H9 (cell line): ENCODE results near the gene NCAM1. TPM values are rescaled to one million over a fixed set of nuclear protein-coding genes. Genes with fewer than 3 reads are reported as not detected.

Experiments used
- DNase-seq: peaks from one replicate; pipeline ENCODE4 v3.0.0-alpha.2; 2017
- H2AFZ ChIP-seq: one replicate; pipeline ENCODE4 v1.6.1; 2013; ENCODE audit warnings: mild to moderate bottlenecking, low read length, control low read depth, moderate library complexity
- H2AK5ac ChIP-seq: 2 replicates; pipeline ENCODE4 v1.6.1; 2013; ENCODE audit warnings: low read length, control low read depth, mixed read lengths; ENCODE audit not compliant: insufficient read length
- H2BK120ac ChIP-seq: one replicate; pipeline ENCODE4 v1.6.1; 2013; ENCODE audit warnings: low read depth, mild to moderate bottlenecking, low read length, control low read depth, inconsistent platforms; ENCODE audit not compliant: poor library complexity, severe bottlenecking
- H2BK12ac ChIP-seq: 2 replicates; pipeline ENCODE4 v1.6.1; 2013; ENCODE audit warnings: low read length, control low read depth, mixed read lengths, low read depth; ENCODE audit not compliant: insufficient read length
- H2BK15ac ChIP-seq: 2 replicates; pipeline ENCODE4 v1.6.1; 2013; ENCODE audit warnings: low read depth, low read length, control low read depth
- H2BK20ac ChIP-seq: one replicate; pipeline ENCODE4 v1.6.1; 2013; ENCODE audit warnings: low read depth, mild to moderate bottlenecking, low read length, control low read depth, inconsistent platforms; ENCODE audit not compliant: poor library complexity, severe bottlenecking
- H2BK5ac ChIP-seq: 2 replicates; pipeline ENCODE4 v1.6.1; 2013; ENCODE audit warnings: low read length, control low read depth, mixed read lengths; ENCODE audit not compliant: insufficient read length
- H3K14ac ChIP-seq: 2 replicates; pipeline ENCODE4 v1.6.1; 2013; ENCODE audit warnings: low read length, control low read depth; ENCODE audit not compliant: insufficient read depth
- H3K18ac ChIP-seq: 2 replicates; pipeline ENCODE4 v1.6.1; 2013; ENCODE audit warnings: low read depth, mild to moderate bottlenecking, mixed read lengths, low read length, control low read depth; ENCODE audit not compliant: insufficient read length
- H3K23ac ChIP-seq: 2 replicates; pipeline ENCODE4 v1.6.1; 2013; ENCODE audit warnings: low read length, control low read depth, mixed read lengths, low read depth; ENCODE audit not compliant: insufficient read length
- H3K23me2 ChIP-seq: 2 replicates; pipeline ENCODE4 v1.6.1; 2013; ENCODE audit warnings: low read depth, mild to moderate bottlenecking, mixed read lengths, low read length, control low read depth; ENCODE audit not compliant: insufficient read length, poor library complexity, severe bottlenecking
- H3K27ac ChIP-seq: 2 replicates; pipeline ENCODE4 v1.5.1; 2013; ENCODE audit warnings: low read length, control low read depth, mixed read lengths, low read depth; ENCODE audit not compliant: insufficient read length
- H3K27me3 ChIP-seq: 2 replicates; pipeline ENCODE4 v1.6.1; 2013; ENCODE audit warnings: low read length, control low read depth, inconsistent platforms; ENCODE audit not compliant: insufficient read depth
- H3K4ac ChIP-seq: 2 replicates; pipeline ENCODE4 v1.6.1; 2013; ENCODE audit warnings: low read depth, mild to moderate bottlenecking, control low read depth, inconsistent platforms, low read length, moderate library complexity
- H3K4me1 ChIP-seq: 2 replicates; pipeline ENCODE4 v1.6.1; 2013; ENCODE audit warnings: low read length, control low read depth, inconsistent platforms; ENCODE audit not compliant: insufficient read depth
- H3K4me2 ChIP-seq: 2 replicates; pipeline ENCODE4 v1.6.1; 2013; ENCODE audit warnings: low read length, control low read depth, mixed read lengths; ENCODE audit not compliant: insufficient read length, insufficient read depth
- H3K56ac ChIP-seq: 2 replicates; pipeline ENCODE4 v1.6.1; 2013; ENCODE audit warnings: low read depth, mild to moderate bottlenecking, mixed read lengths, low read length, control low read depth; ENCODE audit not compliant: insufficient read length
- H3K79me1 ChIP-seq: 2 replicates; pipeline ENCODE4 v1.6.1; 2013; ENCODE audit warnings: low read depth, mild to moderate bottlenecking, moderate library complexity, low read length, control low read depth, inconsistent platforms; ENCODE audit not compliant: insufficient read depth, poor library complexity, severe bottlenecking
- H3K79me2 ChIP-seq: 2 replicates; pipeline ENCODE4 v1.6.1; 2013; ENCODE audit warnings: low read length, control low read depth, inconsistent platforms; ENCODE audit not compliant: insufficient read depth
- H3K9ac ChIP-seq: 2 replicates; pipeline ENCODE4 v1.6.1; 2013; ENCODE audit warnings: low read length, control low read depth, mixed read lengths; ENCODE audit not compliant: insufficient read length; ENCODE audit errors: extremely low read depth
- H3K9me3 ChIP-seq: one replicate; pipeline ENCODE4 v1.6.1; 2013; ENCODE audit warnings: low read depth, low read length, inconsistent platforms; ENCODE audit not compliant: control insufficient read depth
- H3T11ph ChIP-seq: one replicate; pipeline ENCODE4 v1.6.1; 2013; ENCODE audit warnings: mild to moderate bottlenecking, low read length, control low read depth, inconsistent platforms
- H4K20me1 ChIP-seq: one replicate; pipeline ENCODE4 v1.6.1; 2013; ENCODE audit not compliant: control insufficient read depth, insufficient read length, insufficient read depth
- H4K5ac ChIP-seq: 2 replicates; pipeline ENCODE4 v1.6.1; 2013; ENCODE audit warnings: low read depth, mild to moderate bottlenecking, mixed read lengths, low read length, control low read depth; ENCODE audit not compliant: insufficient read length
- H4K8ac ChIP-seq: replicated peaks from 2 replicates; pipeline ENCODE4 v1.6.1; 2013; ENCODE audit warnings: low read length, control low read depth, mixed read lengths, low read depth; ENCODE audit not compliant: insufficient read length
- H4K91ac ChIP-seq: 2 replicates; pipeline ENCODE4 v1.6.1; 2013; ENCODE audit warnings: low read depth, mild to moderate bottlenecking, moderate library complexity, mixed read lengths, low read length, control low read depth; ENCODE audit not compliant: insufficient read length
- H3K27ac Mint-ChIP-seq, 3 experiments: 2 replicates in 2 of 3; 3 replicates in 1 of 3; pipeline ENCODE4 v1.8.0; 2020 to 2021; ENCODE audit warnings: mixed read lengths in 3 of 3, mild to moderate bottlenecking in 1 of 3, moderate library complexity in 1 of 3
- H3K27me3 Mint-ChIP-seq: 2 replicates; pipeline ENCODE4 v1.8.0; 2021; ENCODE audit warnings: low read depth, mild to moderate bottlenecking, moderate library complexity, mixed read lengths
- H3K36me3 Mint-ChIP-seq, 3 experiments: 2 replicates in 2 of 3; 3 replicates in 1 of 3; pipeline ENCODE4 v1.8.0; 2020 to 2021; ENCODE audit warnings: low read depth in 3 of 3, mixed read lengths in 3 of 3; ENCODE audit not compliant: insufficient read depth in 1 of 3
- H3K4me1 Mint-ChIP-seq, 2 experiments: 2 replicates each; pipeline ENCODE4 v1.8.0; 2020; ENCODE audit warnings: mixed read lengths in 2 of 2
- H3K4me3 Mint-ChIP-seq, 2 experiments: 2 replicates in 1 of 2; 3 replicates in 1 of 2; pipeline ENCODE4 v1.8.0; 2020 to 2021; ENCODE audit warnings: mild to moderate bottlenecking in 2 of 2, mixed read lengths in 2 of 2, moderate library complexity in 1 of 2
- H3K9me3 Mint-ChIP-seq, 2 experiments: 2 replicates in 1 of 2; 3 replicates in 1 of 2; pipeline ENCODE4 v1.8.0; 2020; ENCODE audit warnings: mild to moderate bottlenecking in 2 of 2, mixed read lengths in 2 of 2, moderate library complexity in 1 of 2
- WGBS: extraction: QIAGEN DNeasy Blood & Tissue Kit; methylation state at CpG from one replicate; pipeline ENCODE4 v1.1.7; 2013; ENCODE audit warnings: missing lambda C conversion rate, low lambda C conversion rate, mixed read lengths; ENCODE audit not compliant: insufficient read length; ENCODE audit errors: extremely low coverage; 5-methylcytosine and 5-hydroxymethylcytosine counted together
- total RNA-seq: library from RNA; stranded (reverse); gene quantifications from 2 replicates; pipeline ENCODE4 v1.2.1, GENCODE V29; 2021
- TF ChIP-seq, protein P1 (sequence below): fragments of 200-600 bp; sonication (generic); conservative IDR thresholded peaks from 3 replicates; pipeline ENCODE4 v1.8.0; 2021; ENCODE audit warnings: antibody characterized with exemption, mild to moderate bottlenecking

Gene NCAM1
- total RNA-seq, 1 experiment from 2014 or later = 2.5 TPM

DNA sequence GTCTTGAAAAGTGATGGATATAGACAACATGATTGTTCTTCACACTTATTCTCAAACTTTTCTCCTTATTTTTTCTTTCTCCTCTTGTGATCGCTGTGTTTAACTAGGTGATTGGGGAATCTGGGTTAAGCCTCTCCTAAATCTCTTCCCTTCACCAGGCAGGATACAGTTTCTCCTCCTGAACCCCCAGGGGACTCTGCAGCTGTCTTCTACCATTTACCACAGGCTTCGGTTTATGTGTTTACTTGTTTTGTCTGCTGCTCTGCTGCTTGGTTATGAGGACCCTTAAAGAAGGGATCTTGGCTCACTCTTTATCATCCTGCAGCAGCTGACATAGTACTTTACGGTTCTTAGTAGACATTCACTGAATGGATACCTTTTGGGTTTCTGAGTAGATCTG lies 124.2 kb downstream of the NCAM1 start:
- Histone ChIP-seq H2AFZ (no peak overlapping the region), H2BK15ac (no peak overlapping the region), H3K79me1 (no peaks in the 10 kb centered on the region), H3K14ac (no peak overlapping the region), H3K9me3 (no peaks in the 10 kb centered on the region), H2BK120ac (no peak overlapping the region), H2BK5ac (no peak overlapping the region), H3K79me2 (no peaks in the 10 kb centered on the region), H4K20me1 (no peaks in the 10 kb centered on the region), H3T11ph (no peak overlapping the region), H3K18ac (no peak overlapping the region), H3K27ac (no peak overlapping the region), H3K4me1 (peaks cover 3% of the 10 kb centered on the region), H4K91ac (no peak overlapping the region), H3K27me3 (peaks cover 7% of the 10 kb centered on the region), H3K23ac (no peak overlapping the region), H3K56ac (no peak overlapping the region), H4K8ac (no peak overlapping the region), H3K4me2 (no peak overlapping the region), H2AK5ac (no peak overlapping the region), H2BK12ac (no peak overlapping the region), H3K4ac (no peak overlapping the region), H3K23me2 (no peaks in the 10 kb centered on the region), H3K9ac (no peak overlapping the region), H2BK20ac (no peak overlapping the region), H4K5ac (no peak overlapping the region)
- H3K27me3 Mint-ChIP-seq = peaks cover 35% of the 10 kb centered on the region
- TF ChIP-seq, protein P1, sequence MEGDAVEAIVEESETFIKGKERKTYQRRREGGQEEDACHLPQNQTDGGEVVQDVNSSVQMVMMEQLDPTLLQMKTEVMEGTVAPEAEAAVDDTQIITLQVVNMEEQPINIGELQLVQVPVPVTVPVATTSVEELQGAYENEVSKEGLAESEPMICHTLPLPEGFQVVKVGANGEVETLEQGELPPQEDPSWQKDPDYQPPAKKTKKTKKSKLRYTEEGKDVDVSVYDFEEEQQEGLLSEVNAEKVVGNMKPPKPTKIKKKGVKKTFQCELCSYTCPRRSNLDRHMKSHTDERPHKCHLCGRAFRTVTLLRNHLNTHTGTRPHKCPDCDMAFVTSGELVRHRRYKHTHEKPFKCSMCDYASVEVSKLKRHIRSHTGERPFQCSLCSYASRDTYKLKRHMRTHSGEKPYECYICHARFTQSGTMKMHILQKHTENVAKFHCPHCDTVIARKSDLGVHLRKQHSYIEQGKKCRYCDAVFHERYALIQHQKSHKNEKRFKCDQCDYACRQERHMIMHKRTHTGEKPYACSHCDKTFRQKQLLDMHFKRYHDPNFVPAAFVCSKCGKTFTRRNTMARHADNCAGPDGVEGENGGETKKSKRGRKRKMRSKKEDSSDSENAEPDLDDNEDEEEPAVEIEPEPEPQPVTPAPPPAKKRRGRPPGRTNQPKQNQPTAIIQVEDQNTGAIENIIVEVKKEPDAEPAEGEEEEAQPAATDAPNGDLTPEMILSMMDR = no peak
- H3K9me3 Mint-ChIP-seq = no peaks in the 10 kb centered on the region
- no peak overlapping the region for H3K27ac Mint-ChIP-seq
- WGBS = no CpG with 5 or more reads among the region's 3 CpGs
- H3K4me3 Mint-ChIP-seq = no peak overlapping the region
- no peaks in the 10 kb centered on the region for H3K36me3 Mint-ChIP-seq
- peaks cover 46% of the 10 kb centered on the region in 2 experiments for H3K4me1 Mint-ChIP-seq
- no peak for DNase-seq
